GM13977 (cell line): Measurements from ENCODE around the gene TSC22D1.

Source experiments
- DNase-seq: peaks from one replicate; pipeline ENCODE4 v3.0.0; 2012; ENCODE audit warnings: low spot score
- in situ Hi-C: fragments of 300-500 bp; cut with MboI; formaldehyde crosslinking; loops from one replicate; pipeline ENCODE4 v1.12.0; 2022; ENCODE audit warnings: low sequenced_read_pairs, low pct_unique_long_range_greater_than_20kb, mixed read lengths, inconsistent platforms; ENCODE audit not compliant: unreplicated experiment
- TF ChIP-seq, protein P1 (sequence below): IDR thresholded peaks from 2 replicates; pipeline ENCODE4 v1.5.1; 2012; ENCODE audit warnings: mild to moderate bottlenecking, control low read depth; ENCODE audit not compliant: insufficient read depth; ENCODE audit errors: extremely low read depth, missing control alignments

TSC22D1 gene

DNA sequence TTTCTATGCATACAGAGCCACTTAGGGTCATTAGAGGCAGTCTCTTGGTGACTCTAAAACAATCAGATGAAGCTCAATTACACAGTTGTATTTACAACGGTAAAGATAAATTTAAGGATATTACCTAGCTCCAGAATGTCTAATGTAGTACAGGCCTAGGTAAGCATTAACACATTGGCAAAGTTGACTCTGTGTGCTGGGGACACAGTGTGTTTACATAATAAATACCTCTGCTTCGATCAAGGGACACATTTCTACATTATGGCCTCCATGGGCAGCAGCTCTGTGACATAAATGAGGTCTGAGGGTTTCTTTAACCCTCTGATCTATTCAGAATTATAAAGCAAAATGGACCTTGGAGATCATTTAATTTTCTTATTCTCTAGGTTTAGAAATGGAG, 127.8 kb downstream of the TSC22D1 start:
- in situ Hi-C loops, result no loop called here
- TF ChIP-seq, protein P1, sequence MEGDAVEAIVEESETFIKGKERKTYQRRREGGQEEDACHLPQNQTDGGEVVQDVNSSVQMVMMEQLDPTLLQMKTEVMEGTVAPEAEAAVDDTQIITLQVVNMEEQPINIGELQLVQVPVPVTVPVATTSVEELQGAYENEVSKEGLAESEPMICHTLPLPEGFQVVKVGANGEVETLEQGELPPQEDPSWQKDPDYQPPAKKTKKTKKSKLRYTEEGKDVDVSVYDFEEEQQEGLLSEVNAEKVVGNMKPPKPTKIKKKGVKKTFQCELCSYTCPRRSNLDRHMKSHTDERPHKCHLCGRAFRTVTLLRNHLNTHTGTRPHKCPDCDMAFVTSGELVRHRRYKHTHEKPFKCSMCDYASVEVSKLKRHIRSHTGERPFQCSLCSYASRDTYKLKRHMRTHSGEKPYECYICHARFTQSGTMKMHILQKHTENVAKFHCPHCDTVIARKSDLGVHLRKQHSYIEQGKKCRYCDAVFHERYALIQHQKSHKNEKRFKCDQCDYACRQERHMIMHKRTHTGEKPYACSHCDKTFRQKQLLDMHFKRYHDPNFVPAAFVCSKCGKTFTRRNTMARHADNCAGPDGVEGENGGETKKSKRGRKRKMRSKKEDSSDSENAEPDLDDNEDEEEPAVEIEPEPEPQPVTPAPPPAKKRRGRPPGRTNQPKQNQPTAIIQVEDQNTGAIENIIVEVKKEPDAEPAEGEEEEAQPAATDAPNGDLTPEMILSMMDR, result no peak
- no peak for DNase-seq

DNA sequence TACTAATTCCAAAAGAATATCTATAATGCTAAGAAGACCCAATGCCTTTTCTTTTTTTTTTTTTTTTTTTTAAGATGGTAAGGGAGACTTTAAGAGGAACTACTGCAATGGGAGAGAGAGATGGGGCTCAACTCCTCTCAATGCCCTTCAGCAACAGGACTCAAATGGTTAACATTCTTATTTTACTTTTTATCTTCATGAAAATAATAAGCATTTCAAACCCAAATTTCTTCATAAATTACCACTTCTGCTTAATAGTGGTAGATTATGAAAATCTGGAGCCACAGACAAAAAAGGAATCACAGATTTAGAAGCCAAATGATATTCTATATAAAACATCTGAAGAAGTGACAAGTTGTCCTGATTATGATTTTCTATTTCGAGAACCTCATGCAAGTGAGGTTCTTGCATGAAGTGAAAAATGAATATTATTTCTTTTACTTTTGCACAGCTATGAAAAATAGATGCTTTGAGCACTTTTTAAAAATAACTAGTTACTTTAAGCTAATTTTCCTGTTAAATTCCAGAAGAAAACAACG, 128.3 kb downstream of the TSC22D1 start:
- no peak for DNase-seq
- TF ChIP-seq, protein P1, result no peak
- in situ Hi-C loops, result no loop called here

DNA sequence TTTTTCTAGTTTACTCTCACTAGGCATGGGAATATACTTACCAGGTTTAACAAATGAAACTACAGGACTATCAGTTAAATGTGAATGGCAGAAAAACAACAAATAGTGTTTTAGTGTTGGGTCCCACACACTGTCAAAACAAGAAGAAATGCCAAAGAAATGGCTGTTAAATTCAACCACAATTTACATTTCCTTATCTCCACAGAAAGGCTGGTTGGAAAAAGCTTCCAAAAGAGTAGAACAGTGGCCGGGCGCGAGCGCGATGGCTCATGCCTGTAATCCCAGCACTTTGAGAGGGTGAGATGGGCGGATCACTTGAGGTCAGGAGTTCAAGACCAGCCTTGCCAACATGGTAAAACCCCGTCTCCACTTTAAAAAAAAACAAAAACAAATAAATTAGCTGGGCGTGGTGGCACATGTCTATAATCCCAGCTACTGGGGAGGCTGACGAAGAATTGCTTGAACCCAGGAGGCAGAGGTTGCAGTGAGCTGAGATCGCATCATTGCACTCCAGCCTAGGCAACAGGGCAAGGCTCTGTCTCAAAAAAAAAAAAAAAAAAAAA, 136.0 kb downstream of the TSC22D1 start:
- DNase-seq, result no peak
- in situ Hi-C loops, result no loop called here
- TF ChIP-seq, protein P1, result no peak

DNA sequence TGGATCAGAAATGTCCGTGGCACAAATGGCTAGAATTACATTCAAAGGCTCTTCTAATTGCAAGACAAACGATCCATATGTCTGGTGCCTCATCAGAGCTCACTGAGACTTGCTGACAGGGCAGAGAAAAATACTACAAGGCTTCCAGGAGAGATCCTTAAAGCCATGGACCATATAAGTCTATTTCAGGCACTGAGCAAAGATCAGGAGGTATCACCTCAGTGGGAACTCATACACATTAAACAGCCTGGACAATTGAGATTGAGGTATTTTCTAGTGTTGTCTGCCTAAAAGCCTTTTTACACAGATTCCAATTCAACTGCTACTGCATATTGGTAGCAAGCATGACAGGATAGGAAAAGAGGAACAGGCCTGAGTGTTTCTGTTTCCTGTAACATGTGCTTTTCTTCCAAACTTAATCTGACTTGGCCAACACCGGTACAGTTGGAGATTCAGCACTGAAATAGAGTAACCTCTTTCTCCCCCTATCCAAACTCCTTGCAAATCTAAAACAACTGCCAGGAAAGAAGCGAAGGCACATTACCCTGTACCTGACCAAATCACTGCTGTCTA, 136.6 kb downstream of the TSC22D1 start:
- in situ Hi-C loops, result loop anchor here (10.0 kb wide), 2 partner anchors 385 to 535 kb away; no protein-coding TSS in a partner anchor
- no peak for DNase-seq
- TF ChIP-seq, protein P1, result no peak

DNA sequence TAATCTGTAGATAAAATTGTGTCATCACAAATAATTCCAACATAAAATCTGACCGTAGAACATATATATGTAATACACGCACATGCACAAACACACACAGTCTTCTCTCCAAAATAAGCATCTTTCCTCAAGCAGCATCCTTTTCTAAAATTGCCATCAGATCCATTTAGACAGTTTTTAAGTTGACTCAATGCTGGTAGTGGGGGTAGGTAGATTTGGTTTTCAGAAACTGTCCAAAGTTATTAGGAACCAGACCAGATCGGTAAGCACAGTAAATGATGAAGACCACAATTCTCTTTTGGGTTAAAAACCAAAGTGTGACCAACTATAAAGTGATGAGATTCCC, 137.9 kb downstream of the TSC22D1 start:
- in situ Hi-C loops, result loop anchor here (10.0 kb wide), 2 partner anchors 383 to 533 kb away; no protein-coding TSS in a partner anchor
- TF ChIP-seq, protein P1, result no peak
- DNase-seq, result no peak

DNA sequence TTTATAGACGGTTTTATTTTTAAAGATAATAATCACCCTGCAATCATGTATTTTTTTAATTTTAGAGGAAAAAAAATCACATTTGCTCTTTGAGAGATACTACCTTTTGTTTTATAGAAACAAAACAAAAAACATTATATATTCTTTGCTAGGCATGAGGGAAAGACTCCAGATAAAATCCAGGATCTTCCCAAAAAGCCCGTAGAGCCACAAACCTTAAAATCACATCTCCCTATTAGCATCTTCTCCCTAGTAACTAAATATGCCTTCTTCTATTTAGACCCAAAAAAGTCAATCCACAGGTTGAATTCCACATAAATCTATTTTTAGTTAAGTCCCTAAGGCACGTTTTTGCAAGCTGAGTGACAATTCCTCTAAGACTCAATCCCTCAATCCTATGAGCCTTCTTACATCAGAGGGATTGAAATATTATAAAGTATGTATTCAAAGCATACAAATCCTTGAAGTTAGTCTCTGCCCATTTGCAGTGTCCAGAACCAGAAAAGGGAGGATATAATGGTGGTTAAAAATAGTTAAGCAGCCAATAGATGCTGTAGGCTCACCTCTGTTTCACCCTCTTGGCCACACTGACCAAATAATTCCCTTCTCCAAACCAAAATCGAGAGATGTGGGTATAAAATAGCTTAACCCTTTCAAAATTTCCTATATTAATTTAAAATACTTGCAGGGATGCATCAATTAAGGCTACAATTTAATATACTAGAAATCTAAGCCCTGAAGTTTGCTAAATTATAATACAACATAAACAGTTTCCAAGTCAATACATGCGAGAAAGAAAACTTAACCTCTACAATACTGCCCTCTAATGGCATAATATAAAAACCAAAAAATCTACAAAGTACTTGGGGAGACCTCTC, 138.5 kb downstream of the TSC22D1 start:
- TF ChIP-seq, protein P1, result peak; percentile 45
- in situ Hi-C loops, result loop anchor here (10.0 kb wide), 2 partner anchors 383 to 533 kb away; no protein-coding TSS in a partner anchor
- peak; percentile 47 for DNase-seq
